ENCODE data around the gene HOXB9.

GRCh38 chr17:48575066-48575582, 51.0 kb downstream of the HOXB9 start:
- TF ChIP-seq CTCF (IDR thresholded peaks at IDR 0.05) (no peak), POLR2A (IDR thresholded peaks at IDR 0.05) (no peak)
